Measurements from ENCODE around the gene TNRC6B.
"Not testable (repeated sequence)": the region's sequence is repeated elsewhere in the genome, so short reads cannot be mapped to it uniquely, and the experiment has no call there.

The TNRC6B gene

GRCh38 chr22:40221055-40221414 is 43.3 kb downstream of the TNRC6B start:
- no peak for TF ChIP-seq CTCF (IDR thresholded peaks at IDR 0.05; ENCODE audit: control insufficient read depth, extremely low read depth, insufficient read depth)
- no peak for DNase-seq (ENCODE audit: low read depth)
- no peak overlapping the region for H3K4me3 ChIP-seq (ENCODE audit: low read depth, low read length)

- H3K4me3 ChIP-seq (ENCODE audit: low read depth, low read length); DNase-seq (ENCODE audit: low read depth): not testable (repeated sequence)
These were observed 45.3 kb downstream of the TNRC6B start for GRCh38 chr22:40222979-40223378.

GRCh38 chr22:40224702-40225101 is 47.0 kb downstream of the TNRC6B start:
- no peak overlapping the region for H3K4me3 ChIP-seq (ENCODE audit: low read depth, low read length)
- TF ChIP-seq CTCF (IDR thresholded peaks at IDR 0.05; ENCODE audit: control insufficient read depth, extremely low read depth, insufficient read depth) = no peak
- DNase-seq (ENCODE audit: low read depth) = no peak

GRCh38 chr22:40226620-40227019 is 48.9 kb downstream of the TNRC6B start:
- no peak for TF ChIP-seq CTCF (IDR thresholded peaks at IDR 0.05; ENCODE audit: control insufficient read depth, extremely low read depth, insufficient read depth)
- no peak overlapping the region for H3K4me3 ChIP-seq (ENCODE audit: low read depth, low read length)
- no peak for DNase-seq (ENCODE audit: low read depth)

GRCh38 chr22:40231618-40232313 is 54.0 kb downstream of the TNRC6B start:
- no peak overlapping the region for H3K4me3 ChIP-seq (ENCODE audit: low read depth, low read length)
- no peak for DNase-seq (ENCODE audit: low read depth)

DNA sequence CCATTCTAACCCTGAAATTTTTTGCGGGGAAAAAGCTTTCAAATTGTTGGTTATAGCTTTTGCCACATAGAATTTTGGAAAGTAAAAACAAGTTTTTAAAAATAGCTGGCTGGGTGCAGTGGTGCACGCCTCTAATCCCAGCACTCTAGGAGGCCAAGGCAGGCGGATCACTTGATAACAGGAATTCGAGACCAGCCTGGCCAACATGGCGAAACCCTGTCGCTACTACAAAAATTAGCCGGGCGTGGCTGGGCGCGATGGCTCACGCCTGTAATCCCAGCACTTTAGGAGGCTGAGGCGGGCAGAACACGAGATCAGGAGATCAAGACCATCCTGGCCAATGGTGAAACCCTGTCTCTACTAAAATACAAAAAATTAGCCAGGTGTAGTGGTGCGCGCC is 54.9 kb downstream of the TNRC6B start:
- no peak overlapping the region for H3K4me3 ChIP-seq (ENCODE audit: low read depth, low read length)
- no peak for TF ChIP-seq CTCF (IDR thresholded peaks at IDR 0.05; ENCODE audit: control insufficient read depth, extremely low read depth, insufficient read depth)
- no peak for DNase-seq (ENCODE audit: low read depth)

More at GRCh38 chr22:40231618-40232313, 54.0 kb downstream of the TNRC6B start:
- no peak for TF ChIP-seq CTCF (IDR thresholded peaks at IDR 0.05; ENCODE audit: control insufficient read depth, extremely low read depth, insufficient read depth)

DNA sequence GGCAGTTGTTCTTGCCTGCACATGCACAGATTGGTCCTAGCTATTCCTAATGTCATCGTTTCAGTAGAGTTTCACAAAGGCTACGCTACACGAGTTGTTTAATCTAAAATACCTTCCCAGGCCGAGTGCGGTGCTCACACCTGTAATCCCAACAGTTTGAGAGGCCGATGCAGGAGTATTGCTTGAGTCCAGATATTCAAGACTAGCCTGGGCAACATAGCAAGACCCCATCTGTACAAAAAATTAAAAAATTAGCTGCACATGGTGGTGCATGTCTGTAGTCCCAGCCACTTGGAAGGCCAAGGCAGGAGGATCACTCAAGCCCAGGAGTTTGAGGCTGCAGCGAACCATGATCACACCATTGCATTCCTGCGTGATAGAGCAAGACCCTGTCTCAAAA is 56.2 kb downstream of the TNRC6B start:
- no peak overlapping the region for H3K4me3 ChIP-seq (ENCODE audit: low read depth, low read length)
- TF ChIP-seq CTCF (IDR thresholded peaks at IDR 0.05; ENCODE audit: control insufficient read depth, extremely low read depth, insufficient read depth) = no peak
- DNase-seq (ENCODE audit: low read depth) = no peak
